GM23248 (cell line): ENCODE measurements around the gene THBS2.

Source experiments
- EZH2 ChIP-seq: fragments of 200-600 bp; sonication (generic); IDR thresholded peaks from 2 replicates; pipeline ENCODE4 v1.6.1; 2018; ENCODE audit warnings: antibody characterized with exemption, mild to moderate bottlenecking; ENCODE audit not compliant: insufficient read depth, poor library complexity, severe bottlenecking
- EZH2phosphoT487 ChIP-seq: fragments of 200-600 bp; sonication (generic); IDR thresholded peaks from 2 replicates; pipeline ENCODE4 v1.6.1; 2018; ENCODE audit warnings: antibody characterized with exemption, moderate library complexity, mild to moderate bottlenecking, low read depth; ENCODE audit not compliant: insufficient read depth

- TF ChIP-seq EZH2 (no peak), EZH2phosphoT487 (no peak)
Measured at GRCh38 chr6:169265486-169266131, 12.0 kb upstream of the THBS2 start.
